Panc1 (cell line): ENCODE measurements around the gene TMEM61. TPM values are rescaled to one million over a fixed set of nuclear protein-coding genes. Genes with fewer than 3 reads are reported as not detected.

Experiments used
- ATAC-seq: fragments of 200-7000 bp; cut with Tn5 transposase; 2 replicates; pipeline ENCODE4 v1.9.1; 2020; ENCODE audit warnings: mild to moderate bottlenecking, moderate library complexity
- BruUV-seq: library from RNA; stranded (reverse); fragments of 400-500 nt; replicated peaks from 2 replicates; lab custom pipeline; 2021; lab: Mats Ljungman, UMichigan
- CTCF ChIA-PET: fragments of 300-600 bp; sonication (Branson Sonifier 250); formaldehyde crosslinking; loops from one replicate; lab custom pipeline; 2022; ENCODE audit warnings: antibody characterized with exemption; lab: Charles Lee
- POLR2A ChIA-PET: fragments of 300-600 bp; sonication (Branson Sonifier 250); formaldehyde crosslinking; loops from one replicate; lab custom pipeline; 2022; ENCODE audit warnings: antibody characterized with exemption; lab: Charles Lee
- DNase-seq: peaks from one replicate; pipeline ENCODE4 v3.0.0-alpha.2; 2010; ENCODE audit warnings: low read depth, low spot score
- H3K27ac ChIP-seq: 2 replicates; pipeline ENCODE4 v1.5.1; 2011; ENCODE audit warnings: mild to moderate bottlenecking, low read length, inconsistent platforms
- H3K27me3 ChIP-seq: fragments of 200-500 bp; sonication (Bioruptor generic); 2 replicates; pipeline ENCODE4 v1.6.0; 2014; ENCODE audit warnings: low read length, inconsistent platforms; ENCODE audit not compliant: control insufficient read depth, insufficient read depth
- H3K36me3 ChIP-seq: fragments of 200-500 bp; sonication (Bioruptor generic); 2 replicates; pipeline ENCODE4 v1.5.1; 2014; ENCODE audit warnings: inconsistent platforms, mild to moderate bottlenecking, low read length, moderate library complexity; ENCODE audit not compliant: control insufficient read depth, insufficient read depth
- H3K4me1 ChIP-seq: 2 replicates; pipeline ENCODE4 v1.5.1; 2011; ENCODE audit warnings: inconsistent platforms, mild to moderate bottlenecking, low read length, moderate library complexity; ENCODE audit not compliant: control insufficient read depth, insufficient read depth
- H3K4me3 ChIP-seq, 2 experiments: 2 replicates each; pipeline ENCODE4 v1.5.1; 2011 to 2012; ENCODE audit warnings: low read depth in 2 of 2, low read length in 2 of 2, mild to moderate bottlenecking in 2 of 2, inconsistent platforms in 1 of 2, moderate library complexity in 1 of 2
- H3K9me3 ChIP-seq: fragments of 200-500 bp; sonication (Bioruptor generic); 2 replicates; pipeline ENCODE4 v1.5.1; 2014; ENCODE audit warnings: low read depth, mild to moderate bottlenecking, inconsistent platforms, low read length, moderate library complexity; ENCODE audit not compliant: control insufficient read depth, insufficient read depth
- POLR2AphosphoS5 ChIP-seq: IDR thresholded peaks from 2 replicates; pipeline ENCODE4 v1.6.1; 2012; ENCODE audit warnings: mild to moderate bottlenecking, low read depth, low read length, moderate library complexity
- SIN3A ChIP-seq: IDR thresholded peaks from 2 replicates; pipeline ENCODE4 v1.6.1; 2012; ENCODE audit warnings: low read depth, mild to moderate bottlenecking, low read length, moderate library complexity, borderline replicate concordance; ENCODE audit not compliant: insufficient read depth
- TCF7L2 ChIP-seq: IDR thresholded peaks from 2 replicates; pipeline ENCODE4 v1.6.1; 2011; ENCODE audit warnings: mild to moderate bottlenecking, low read depth, low read length, inconsistent platforms
- in situ Hi-C: cut with HindIII; loops from 2 replicates; pipeline ENCODE4 v1.10.0; 2016; ENCODE audit warnings: low sequenced_read_pairs, low pct_unique_long_range_greater_than_20kb
- intact Hi-C: fragments of 100-400 bp; cut with micrococcal nuclease; formaldehyde crosslinking; loops from one replicate; pipeline ENCODE4 v1.10.0; 2022; ENCODE audit not compliant: unreplicated experiment
- total RNA-seq: library from RNA; stranded (reverse); gene quantifications from one replicate; pipeline ENCODE4 v1.2.1, GENCODE V29; 2021; ENCODE audit not compliant: unreplicated experiment
- TF ChIP-seq, protein P1 (sequence below), 2 experiments: IDR thresholded peaks; 2 replicates each; pipeline ENCODE4 v1.6.1; 2011 to 2012; ENCODE audit warnings: low read depth in 2 of 2, control low read depth in 1 of 2, low read length in 1 of 2, mild to moderate bottlenecking in 1 of 2, moderate library complexity in 1 of 2; ENCODE audit not compliant: insufficient read depth in 1 of 2
- TF ChIP-seq, protein P2 (sequence below): fragments of 450-650 bp; IDR thresholded peaks from 2 replicates; pipeline ENCODE4 v1.5.1; 2017; ENCODE audit warnings: mild to moderate bottlenecking

TMEM61 gene
- total RNA-seq, 1 experiment from 2014 or later = not detected

GRCh38 chr1:54956726-54957125 lies 23.7 kb upstream of the TMEM61 start:
- ATAC-seq = no peak
- intact Hi-C loops = no loop called here
- CTCF ChIA-PET = interaction anchor here (0.5 kb wide), 1 partner anchor 28 kb away, joined by 3 read pairs; no protein-coding TSS in a partner anchor
- POLR2A ChIA-PET = no interaction called here
- TF ChIP-seq, protein P1, sequence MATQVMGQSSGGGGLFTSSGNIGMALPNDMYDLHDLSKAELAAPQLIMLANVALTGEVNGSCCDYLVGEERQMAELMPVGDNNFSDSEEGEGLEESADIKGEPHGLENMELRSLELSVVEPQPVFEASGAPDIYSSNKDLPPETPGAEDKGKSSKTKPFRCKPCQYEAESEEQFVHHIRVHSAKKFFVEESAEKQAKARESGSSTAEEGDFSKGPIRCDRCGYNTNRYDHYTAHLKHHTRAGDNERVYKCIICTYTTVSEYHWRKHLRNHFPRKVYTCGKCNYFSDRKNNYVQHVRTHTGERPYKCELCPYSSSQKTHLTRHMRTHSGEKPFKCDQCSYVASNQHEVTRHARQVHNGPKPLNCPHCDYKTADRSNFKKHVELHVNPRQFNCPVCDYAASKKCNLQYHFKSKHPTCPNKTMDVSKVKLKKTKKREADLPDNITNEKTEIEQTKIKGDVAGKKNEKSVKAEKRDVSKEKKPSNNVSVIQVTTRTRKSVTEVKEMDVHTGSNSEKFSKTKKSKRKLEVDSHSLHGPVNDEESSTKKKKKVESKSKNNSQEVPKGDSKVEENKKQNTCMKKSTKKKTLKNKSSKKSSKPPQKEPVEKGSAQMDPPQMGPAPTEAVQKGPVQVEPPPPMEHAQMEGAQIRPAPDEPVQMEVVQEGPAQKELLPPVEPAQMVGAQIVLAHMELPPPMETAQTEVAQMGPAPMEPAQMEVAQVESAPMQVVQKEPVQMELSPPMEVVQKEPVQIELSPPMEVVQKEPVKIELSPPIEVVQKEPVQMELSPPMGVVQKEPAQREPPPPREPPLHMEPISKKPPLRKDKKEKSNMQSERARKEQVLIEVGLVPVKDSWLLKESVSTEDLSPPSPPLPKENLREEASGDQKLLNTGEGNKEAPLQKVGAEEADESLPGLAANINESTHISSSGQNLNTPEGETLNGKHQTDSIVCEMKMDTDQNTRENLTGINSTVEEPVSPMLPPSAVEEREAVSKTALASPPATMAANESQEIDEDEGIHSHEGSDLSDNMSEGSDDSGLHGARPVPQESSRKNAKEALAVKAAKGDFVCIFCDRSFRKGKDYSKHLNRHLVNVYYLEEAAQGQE (IDR thresholded peaks at IDR 0.05; ENCODE audit: insufficient read depth in 1 of 2, low read depth in 2 of 2, low read length in 1 of 2) = no peak
- TF ChIP-seq POLR2AphosphoS5 (no peak), SIN3A (no peak), TCF7L2 (no peak)
- TF ChIP-seq, protein P2, sequence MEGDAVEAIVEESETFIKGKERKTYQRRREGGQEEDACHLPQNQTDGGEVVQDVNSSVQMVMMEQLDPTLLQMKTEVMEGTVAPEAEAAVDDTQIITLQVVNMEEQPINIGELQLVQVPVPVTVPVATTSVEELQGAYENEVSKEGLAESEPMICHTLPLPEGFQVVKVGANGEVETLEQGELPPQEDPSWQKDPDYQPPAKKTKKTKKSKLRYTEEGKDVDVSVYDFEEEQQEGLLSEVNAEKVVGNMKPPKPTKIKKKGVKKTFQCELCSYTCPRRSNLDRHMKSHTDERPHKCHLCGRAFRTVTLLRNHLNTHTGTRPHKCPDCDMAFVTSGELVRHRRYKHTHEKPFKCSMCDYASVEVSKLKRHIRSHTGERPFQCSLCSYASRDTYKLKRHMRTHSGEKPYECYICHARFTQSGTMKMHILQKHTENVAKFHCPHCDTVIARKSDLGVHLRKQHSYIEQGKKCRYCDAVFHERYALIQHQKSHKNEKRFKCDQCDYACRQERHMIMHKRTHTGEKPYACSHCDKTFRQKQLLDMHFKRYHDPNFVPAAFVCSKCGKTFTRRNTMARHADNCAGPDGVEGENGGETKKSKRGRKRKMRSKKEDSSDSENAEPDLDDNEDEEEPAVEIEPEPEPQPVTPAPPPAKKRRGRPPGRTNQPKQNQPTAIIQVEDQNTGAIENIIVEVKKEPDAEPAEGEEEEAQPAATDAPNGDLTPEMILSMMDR = no peak
- Histone ChIP-seq H3K4me3 (no peak overlapping the region), H3K4me1 (no peaks in the 10 kb centered on the region), H3K9me3 (peaks cover 7% of the 10 kb centered on the region; the same call in 1 of the 2 replicates), H3K27me3 (no peaks in the 10 kb centered on the region; the same call in 1 of the 2 replicates), H3K36me3 (no peaks in the 10 kb centered on the region), H3K27ac (no peak overlapping the region)
- in situ Hi-C loops = no loop called here
- DNase-seq = no peak
- no TSS peak for BruUV-seq

DNA sequence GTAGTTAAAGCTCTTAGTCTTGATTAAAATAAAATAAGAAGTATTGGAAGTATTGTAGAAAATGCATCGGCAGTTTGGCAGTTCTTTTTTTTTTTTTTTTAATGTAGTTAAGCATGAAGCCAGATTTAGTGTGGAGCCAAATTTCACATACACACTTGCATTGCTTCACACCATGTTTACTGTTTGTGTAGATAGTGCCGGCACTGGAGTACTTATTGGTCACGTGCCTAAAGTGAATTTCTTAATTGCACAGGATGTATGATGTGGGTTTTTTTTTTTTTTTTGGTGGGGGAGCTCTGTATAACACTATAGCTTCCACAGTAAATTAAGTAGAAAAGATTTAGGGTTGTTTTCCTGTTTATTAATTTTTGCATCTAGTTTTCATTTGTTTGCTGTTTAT lies 21.2 kb upstream of the TMEM61 start:
- ChIA-PET CTCF (interaction anchor here (0.5 to 0.7 kb wide), 2 partner anchors 9 to 33 kb away, joined by 3 to 8 read pairs; no protein-coding TSS in a partner anchor), POLR2A (no interaction called here)
- Histone ChIP-seq H3K4me3 (no peak overlapping the region), H3K9me3 (peaks cover 7% of the 10 kb centered on the region; the same call in 1 of the 2 replicates), H3K4me1 (no peaks in the 10 kb centered on the region), H3K27ac (no peak overlapping the region), H3K36me3 (no peaks in the 10 kb centered on the region), H3K27me3 (no peaks in the 10 kb centered on the region; the same call in 1 of the 2 replicates)
- no peak for DNase-seq
- no TSS peak for BruUV-seq
- in situ Hi-C loops = no loop called here
- intact Hi-C loops = no loop called here
- no peak for ATAC-seq
- TF ChIP-seq, protein P2 = no peak
- TF ChIP-seq, protein P1 (IDR thresholded peaks at IDR 0.05; ENCODE audit: insufficient read depth in 1 of 2, low read depth in 2 of 2, low read length in 1 of 2) = no peak
- TF ChIP-seq POLR2AphosphoS5 = no peak
- no peak for TF ChIP-seq SIN3A
- no peak for TF ChIP-seq TCF7L2
